ENCODE measurements around the gene PIP4P1. TPM values are rescaled to one million over a fixed set of nuclear protein-coding genes. Genes with fewer than 3 reads are reported as not detected.

Gene PIP4P1
- total RNA-seq, 1 experiment from 2014 or later = 27.0 TPM

DNA sequence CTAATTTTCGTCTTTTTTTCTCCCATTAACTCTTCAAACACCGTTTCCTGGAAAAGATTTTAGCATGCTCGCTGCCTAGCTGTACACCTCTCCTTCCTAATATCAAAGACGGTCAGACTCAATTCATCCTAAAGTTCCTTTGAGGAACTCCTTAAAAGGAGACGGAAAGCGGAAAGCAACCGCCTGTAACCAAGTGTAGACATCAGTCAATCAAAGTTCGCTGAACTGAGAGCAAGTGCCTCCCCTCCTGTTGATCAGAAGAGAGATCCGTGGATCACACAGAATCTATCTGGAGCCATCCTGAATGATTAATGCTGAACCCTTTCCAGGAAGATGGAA lies 47.5 kb downstream of the PIP4P1 start:
- H3K9me3 Mint-ChIP-seq (ENCODE audit: low read depth, unreplicated experiment) = no peaks in the 10 kb centered on the region
- intact Hi-C loops (cut with micrococcal nuclease; ENCODE audit: unreplicated experiment) = loop anchor here (2.0 kb wide), 1 partner anchor 41 kb away; the partner anchor contains the start of genes APEX1 and OSGEP
- H3K4me1 Mint-ChIP-seq (ENCODE audit: low read depth, unreplicated experiment) = peaks cover 27% of the 10 kb centered on the region
- TF ChIP-seq, protein P1, sequence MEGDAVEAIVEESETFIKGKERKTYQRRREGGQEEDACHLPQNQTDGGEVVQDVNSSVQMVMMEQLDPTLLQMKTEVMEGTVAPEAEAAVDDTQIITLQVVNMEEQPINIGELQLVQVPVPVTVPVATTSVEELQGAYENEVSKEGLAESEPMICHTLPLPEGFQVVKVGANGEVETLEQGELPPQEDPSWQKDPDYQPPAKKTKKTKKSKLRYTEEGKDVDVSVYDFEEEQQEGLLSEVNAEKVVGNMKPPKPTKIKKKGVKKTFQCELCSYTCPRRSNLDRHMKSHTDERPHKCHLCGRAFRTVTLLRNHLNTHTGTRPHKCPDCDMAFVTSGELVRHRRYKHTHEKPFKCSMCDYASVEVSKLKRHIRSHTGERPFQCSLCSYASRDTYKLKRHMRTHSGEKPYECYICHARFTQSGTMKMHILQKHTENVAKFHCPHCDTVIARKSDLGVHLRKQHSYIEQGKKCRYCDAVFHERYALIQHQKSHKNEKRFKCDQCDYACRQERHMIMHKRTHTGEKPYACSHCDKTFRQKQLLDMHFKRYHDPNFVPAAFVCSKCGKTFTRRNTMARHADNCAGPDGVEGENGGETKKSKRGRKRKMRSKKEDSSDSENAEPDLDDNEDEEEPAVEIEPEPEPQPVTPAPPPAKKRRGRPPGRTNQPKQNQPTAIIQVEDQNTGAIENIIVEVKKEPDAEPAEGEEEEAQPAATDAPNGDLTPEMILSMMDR (IDR thresholded peaks at IDR 0.05; ENCODE audit: unreplicated experiment) = no peak
- TSS peak; percentile 92 for BruUV-seq (replicated peaks)
- peaks cover 28% of the 10 kb centered on the region for H3K36me3 Mint-ChIP-seq (ENCODE audit: insufficient read depth, unreplicated experiment)
- peak overlapping the region; percentile 76 for H3K4me3 Mint-ChIP-seq (ENCODE audit: low read depth, unreplicated experiment)
- DNase-seq = no peak
- H3K27me3 Mint-ChIP-seq (ENCODE audit: unreplicated experiment) = no peaks in the 10 kb centered on the region
- peak overlapping the region; percentile 83 for H3K27ac Mint-ChIP-seq (ENCODE audit: unreplicated experiment)
- CTCF ChIA-PET = no interaction called here

DNA sequence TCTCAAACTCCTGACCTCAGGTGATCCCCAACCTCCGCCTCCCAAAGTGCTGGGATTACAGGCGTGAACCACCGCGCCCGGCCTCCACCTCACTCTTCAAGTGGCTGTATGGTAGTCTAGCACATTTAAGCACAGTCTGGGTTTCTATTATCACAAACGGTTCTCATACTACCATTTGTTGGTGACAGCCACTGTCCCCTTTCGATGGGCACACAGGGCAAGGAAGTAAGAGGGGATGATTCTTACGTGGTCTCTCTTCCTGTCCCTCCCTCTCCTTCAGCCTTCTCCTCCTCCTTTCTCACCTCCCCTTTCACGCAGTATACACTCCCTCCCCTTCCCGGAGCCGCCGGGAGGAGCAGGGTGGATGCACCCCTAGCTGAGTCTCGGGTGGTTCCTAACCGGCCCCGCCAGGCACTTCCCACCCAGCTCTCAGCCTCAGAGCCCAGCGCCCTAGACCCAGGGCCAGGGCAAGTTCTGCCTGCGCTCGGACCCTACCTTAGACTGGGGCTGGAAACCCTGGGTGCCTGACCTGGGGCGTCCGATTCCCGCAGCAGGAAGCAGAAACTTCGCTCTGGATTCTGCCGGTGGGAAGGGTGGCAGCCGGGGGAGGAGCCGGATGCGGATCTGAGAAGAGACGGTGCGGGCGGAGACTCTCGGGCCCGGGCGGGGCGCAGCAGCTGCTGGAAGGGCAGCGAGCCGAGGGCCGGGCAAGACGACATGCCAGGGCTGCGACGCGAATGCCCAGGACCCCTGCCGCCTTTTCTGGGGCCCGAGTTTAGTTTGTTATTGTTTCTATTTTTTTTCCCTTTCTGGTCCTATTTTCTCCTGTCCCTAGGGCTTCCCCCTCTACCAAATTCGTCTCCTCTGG lies 48.1 kb downstream of the PIP4P1 start, which contains the start of gene TEP1:
Gene TEP1 (minus strand): TSS at position 626 of the 868 bp plus-strand sequence. CDS start 5,062 bp downstream, outside the sequence.
- no peaks in the 10 kb centered on the region for H3K9me3 Mint-ChIP-seq (ENCODE audit: low read depth, unreplicated experiment)
- intact Hi-C loops (cut with micrococcal nuclease; ENCODE audit: unreplicated experiment) = no loop called here
- H3K27me3 Mint-ChIP-seq (ENCODE audit: unreplicated experiment) = no peaks in the 10 kb centered on the region
- H3K27ac Mint-ChIP-seq (ENCODE audit: unreplicated experiment) = peak within 1 kb of the TSS; percentile 83
- H3K36me3 Mint-ChIP-seq (ENCODE audit: insufficient read depth, unreplicated experiment) = peaks cover 28% of the 10 kb centered on the region
- H3K4me3 Mint-ChIP-seq (ENCODE audit: low read depth, unreplicated experiment) = peak within 1 kb of the TSS; percentile 76
- peak; percentile 86 for DNase-seq
- CTCF ChIA-PET = interaction anchor here (0.6 kb wide), 1 partner anchor 227 kb away, joined by 3 read pairs; no protein-coding TSS in a partner anchor
- TF ChIP-seq, protein P1 (IDR thresholded peaks at IDR 0.05; ENCODE audit: unreplicated experiment) = no peak
- BruUV-seq (replicated peaks) = no TSS peak
- peaks cover 21% of the 10 kb centered on the region for H3K4me1 Mint-ChIP-seq (ENCODE audit: low read depth, unreplicated experiment)

DNA sequence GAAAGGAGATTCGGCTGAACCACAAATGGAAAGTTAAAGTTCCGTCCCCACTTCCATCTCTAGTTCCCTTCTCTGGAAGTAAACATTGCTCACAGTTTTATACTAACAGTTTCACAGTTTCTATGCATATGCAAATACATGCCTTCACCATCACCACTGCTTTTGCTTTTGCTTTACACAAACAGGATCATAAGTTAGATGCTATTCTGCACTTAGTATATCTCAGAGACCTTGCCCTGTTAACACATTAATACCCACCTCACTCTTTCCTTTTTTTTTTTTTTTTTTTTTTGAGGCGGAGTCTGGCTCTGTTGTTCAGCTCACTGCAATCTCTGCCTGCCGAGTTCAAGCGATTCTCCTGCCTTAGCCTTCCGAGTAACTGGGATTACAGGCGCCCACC lies 48.8 kb downstream of the PIP4P1 start:
- CTCF ChIA-PET = no interaction called here
- peak overlapping the region; percentile 76 for H3K4me3 Mint-ChIP-seq (ENCODE audit: low read depth, unreplicated experiment)
- TF ChIP-seq, protein P1 (IDR thresholded peaks at IDR 0.05; ENCODE audit: unreplicated experiment) = no peak
- intact Hi-C loops (cut with micrococcal nuclease; ENCODE audit: unreplicated experiment) = no loop called here
- no peak for DNase-seq
- no peaks in the 10 kb centered on the region for H3K27me3 Mint-ChIP-seq (ENCODE audit: unreplicated experiment)
- H3K9me3 Mint-ChIP-seq (ENCODE audit: low read depth, unreplicated experiment) = no peaks in the 10 kb centered on the region
- H3K36me3 Mint-ChIP-seq (ENCODE audit: insufficient read depth, unreplicated experiment) = peaks cover 23% of the 10 kb centered on the region
- H3K4me1 Mint-ChIP-seq (ENCODE audit: low read depth, unreplicated experiment) = peaks cover 18% of the 10 kb centered on the region
- TSS peak; percentile 57 for BruUV-seq (replicated peaks)
- peak overlapping the region; percentile 83 for H3K27ac Mint-ChIP-seq (ENCODE audit: unreplicated experiment)

DNA sequence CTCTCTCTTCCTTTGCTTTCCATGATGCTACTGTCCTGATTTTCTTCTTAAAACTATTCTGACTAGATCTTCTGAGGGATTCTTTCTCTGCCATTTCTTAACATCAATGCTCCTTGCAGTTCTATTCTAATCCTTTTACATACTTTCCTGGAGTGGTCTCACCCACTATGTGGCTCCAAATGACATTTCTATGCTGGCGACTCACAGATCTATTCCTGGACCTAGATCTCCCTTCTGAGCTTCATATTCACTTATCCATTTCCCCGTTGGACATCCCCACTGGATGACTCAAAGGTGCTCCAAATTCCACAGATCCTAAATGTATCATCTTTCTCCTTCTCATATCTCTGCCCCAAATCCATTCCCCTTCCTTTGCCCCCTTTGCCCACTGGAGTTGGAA lies 52.0 kb downstream of the PIP4P1 start:
- TF ChIP-seq, protein P1 (IDR thresholded peaks at IDR 0.05; ENCODE audit: unreplicated experiment) = no peak
- CTCF ChIA-PET = no interaction called here
- no TSS peak for BruUV-seq (replicated peaks)
- no peak for DNase-seq
- Mint-ChIP-seq H3K27ac (ENCODE audit: unreplicated experiment) (no peak overlapping the region), H3K4me1 (ENCODE audit: low read depth, unreplicated experiment) (peaks cover 9% of the 10 kb centered on the region), H3K4me3 (ENCODE audit: low read depth, unreplicated experiment) (no peak overlapping the region), H3K27me3 (ENCODE audit: unreplicated experiment) (no peaks in the 10 kb centered on the region), H3K9me3 (ENCODE audit: low read depth, unreplicated experiment) (no peaks in the 10 kb centered on the region), H3K36me3 (ENCODE audit: insufficient read depth, unreplicated experiment) (peaks cover 34% of the 10 kb centered on the region)
- intact Hi-C loops (cut with micrococcal nuclease; ENCODE audit: unreplicated experiment) = no loop called here

Other genes with a start within 250 kb of the PIP4P1 start
- not detected in 2 replicates for gene OR11H6, start 237.7 kb downstream of the PIP4P1 start, total RNA-seq (2022)
- not detected in 2 replicates for gene OR11H7, start 232.5 kb downstream of the PIP4P1 start, total RNA-seq (2022)
- not detected in 2 replicates for gene OR11H4, start 222.1 kb downstream of the PIP4P1 start, total RNA-seq (2022)
- 20.6 and 28.2 TPM in 2 replicates for gene TTC5, start 155.5 kb downstream of the PIP4P1 start, total RNA-seq (2022)
- gene CCNB1IP1, start 128.2 kb downstream of the PIP4P1 start, total RNA-seq (2022) = 37.3 and 39.0 TPM in 2 replicates
- gene PARP2, start 117.8 kb downstream of the PIP4P1 start, total RNA-seq (2022) = 28.6 and 30.5 TPM in 2 replicates
- gene TEP1, start 47.9 kb downstream of the PIP4P1 start, total RNA-seq (2022) = 30.4 and 32.5 TPM in 2 replicates
- gene KLHL33, start 25.3 kb downstream of the PIP4P1 start, total RNA-seq (2022) = not detected in 2 replicates
- gene OSGEP, start 6.6 kb downstream of the PIP4P1 start, total RNA-seq (2022) = 46.2 and 54.3 TPM in 2 replicates
- 205 TPM in 2 replicates for gene APEX1, start 6.2 kb downstream of the PIP4P1 start, total RNA-seq (2022)
- gene PNP, start 8.0 kb upstream of the PIP4P1 start, total RNA-seq (2022) = 81.3 and 94.9 TPM in 2 replicates
- gene RNASE10, start 44.1 kb upstream of the PIP4P1 start, total RNA-seq (2022) = 0.54 and 0.61 TPM in 2 replicates
- not detected in 2 replicates for gene RNASE9, start 99.6 kb upstream of the PIP4P1 start, total RNA-seq (2022)
- not detected in 2 replicates for gene RNASE11, start 126.6 kb upstream of the PIP4P1 start, total RNA-seq (2022)
- gene RNASE12, start 129.9 kb upstream of the PIP4P1 start, total RNA-seq (2022) = not detected in 2 replicates
- gene OR6S1, start 180.3 kb upstream of the PIP4P1 start, total RNA-seq (2022) = not detected in 2 replicates
- gene RNASE4, start 223.1 kb upstream of the PIP4P1 start, total RNA-seq (2022) = 5.3 and 7.3 TPM in 2 replicates
- gene ANG, start 227.3 kb upstream of the PIP4P1 start, total RNA-seq (2022) = 4.0 and 4.4 TPM in 2 replicates